GM12801 (cell line): ENCODE results near the gene HOXD13.

Source experiments
- TF ChIP-seq, protein P1 (sequence below): IDR thresholded peaks from one replicate; pipeline ENCODE4 v1.5.1; 2011; ENCODE audit warnings: control low read depth; ENCODE audit not compliant: insufficient read length; ENCODE audit errors: extremely low read depth

HOXD13 gene

GRCh38 chr2:176071330-176072291 lies 20.9 kb upstream of the HOXD13 start:
- TF ChIP-seq, protein P1, sequence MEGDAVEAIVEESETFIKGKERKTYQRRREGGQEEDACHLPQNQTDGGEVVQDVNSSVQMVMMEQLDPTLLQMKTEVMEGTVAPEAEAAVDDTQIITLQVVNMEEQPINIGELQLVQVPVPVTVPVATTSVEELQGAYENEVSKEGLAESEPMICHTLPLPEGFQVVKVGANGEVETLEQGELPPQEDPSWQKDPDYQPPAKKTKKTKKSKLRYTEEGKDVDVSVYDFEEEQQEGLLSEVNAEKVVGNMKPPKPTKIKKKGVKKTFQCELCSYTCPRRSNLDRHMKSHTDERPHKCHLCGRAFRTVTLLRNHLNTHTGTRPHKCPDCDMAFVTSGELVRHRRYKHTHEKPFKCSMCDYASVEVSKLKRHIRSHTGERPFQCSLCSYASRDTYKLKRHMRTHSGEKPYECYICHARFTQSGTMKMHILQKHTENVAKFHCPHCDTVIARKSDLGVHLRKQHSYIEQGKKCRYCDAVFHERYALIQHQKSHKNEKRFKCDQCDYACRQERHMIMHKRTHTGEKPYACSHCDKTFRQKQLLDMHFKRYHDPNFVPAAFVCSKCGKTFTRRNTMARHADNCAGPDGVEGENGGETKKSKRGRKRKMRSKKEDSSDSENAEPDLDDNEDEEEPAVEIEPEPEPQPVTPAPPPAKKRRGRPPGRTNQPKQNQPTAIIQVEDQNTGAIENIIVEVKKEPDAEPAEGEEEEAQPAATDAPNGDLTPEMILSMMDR: no peak

- TF ChIP-seq, protein P1: no peak
These were observed 20.2 kb upstream of the HOXD13 start for GRCh38 chr2:176072292-176072669.

- TF ChIP-seq, protein P1: no peak
These were observed 19.3 kb upstream of the HOXD13 start for GRCh38 chr2:176072951-176073904.

DNA sequence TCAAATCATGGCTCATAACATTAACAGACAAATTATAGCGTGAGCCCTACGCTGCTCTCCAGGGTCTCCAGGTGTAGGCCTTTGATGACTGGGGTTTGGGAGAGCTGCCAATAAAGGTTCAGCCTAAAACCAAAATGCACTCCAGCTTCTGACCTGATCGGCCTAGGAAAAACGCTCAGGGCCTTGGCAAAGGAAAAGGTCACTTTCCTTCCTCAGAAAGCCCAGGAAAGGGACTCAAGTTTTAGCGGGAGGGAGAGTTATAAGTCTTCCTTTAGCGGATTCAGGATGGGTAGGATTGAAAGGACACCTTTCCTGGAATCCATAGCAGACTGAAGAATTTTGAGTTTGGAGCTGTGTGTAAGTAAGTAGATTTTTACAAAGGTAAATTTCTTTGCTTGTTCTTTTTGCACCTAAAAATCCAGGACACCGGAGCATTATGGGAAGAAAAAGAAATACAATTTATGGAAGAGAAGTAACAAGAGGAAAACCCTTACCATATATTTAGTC lies 17.5 kb upstream of the HOXD13 start:
- TF ChIP-seq, protein P1: no peak

- TF ChIP-seq, protein P1: no peak
These were observed 17.0 kb upstream of the HOXD13 start for GRCh38 chr2:176075481-176075880.

GRCh38 chr2:176076063-176076462 lies 16.5 kb upstream of the HOXD13 start:
- TF ChIP-seq, protein P1: no peak

- TF ChIP-seq, protein P1: no peak
These were observed 15.7 kb upstream of the HOXD13 start for GRCh38 chr2:176076796-176077195.
